Chondrocyte (in vitro differentiated cells): ENCODE results near the gene ELOB. TPM values are rescaled to one million over a fixed set of nuclear protein-coding genes. Genes with fewer than 3 reads are reported as not detected.

Experiments
- DNase-seq: peaks from one replicate; pipeline ENCODE4 v3.0.0; 2021; ENCODE audit warnings: mixed read lengths, low spot score
- H3K27ac Mint-ChIP-seq: one replicate; pipeline ENCODE4 v1.8.0; 2021; ENCODE audit warnings: mild to moderate bottlenecking, moderate library complexity, mixed read lengths; ENCODE audit not compliant: unreplicated experiment
- H3K27me3 Mint-ChIP-seq: 2 replicates; pipeline ENCODE4 v1.8.0; 2021; ENCODE audit warnings: low read depth, mixed read lengths
- H3K36me3 Mint-ChIP-seq: 2 replicates; pipeline ENCODE4 v1.8.0; 2021; ENCODE audit warnings: low read depth, mixed read lengths
- H3K4me1 Mint-ChIP-seq: 2 replicates; pipeline ENCODE4 v1.8.0; 2021; ENCODE audit warnings: low read depth, mild to moderate bottlenecking, mixed read lengths
- H3K4me3 Mint-ChIP-seq: one replicate; pipeline ENCODE4 v1.8.0; 2021; ENCODE audit warnings: mild to moderate bottlenecking, moderate library complexity, mixed read lengths; ENCODE audit not compliant: unreplicated experiment
- H3K9me3 Mint-ChIP-seq: 2 replicates; pipeline ENCODE4 v1.8.0; 2021; ENCODE audit warnings: low read depth, mixed read lengths
- total RNA-seq: library from RNA; stranded (reverse); gene quantifications from 3 replicates; pipeline ENCODE4 v1.2.1, GENCODE V29; 2021
- TF ChIP-seq, protein P1 (sequence below): fragments of 200-600 bp; sonication (generic); IDR thresholded peaks from 2 replicates; pipeline ENCODE4 v1.5.0; 2021; ENCODE audit warnings: antibody characterized with exemption, mild to moderate bottlenecking, moderate library complexity

Gene ELOB
- total RNA-seq, 1 donor from 2014 or later: 205 TPM

DNA sequence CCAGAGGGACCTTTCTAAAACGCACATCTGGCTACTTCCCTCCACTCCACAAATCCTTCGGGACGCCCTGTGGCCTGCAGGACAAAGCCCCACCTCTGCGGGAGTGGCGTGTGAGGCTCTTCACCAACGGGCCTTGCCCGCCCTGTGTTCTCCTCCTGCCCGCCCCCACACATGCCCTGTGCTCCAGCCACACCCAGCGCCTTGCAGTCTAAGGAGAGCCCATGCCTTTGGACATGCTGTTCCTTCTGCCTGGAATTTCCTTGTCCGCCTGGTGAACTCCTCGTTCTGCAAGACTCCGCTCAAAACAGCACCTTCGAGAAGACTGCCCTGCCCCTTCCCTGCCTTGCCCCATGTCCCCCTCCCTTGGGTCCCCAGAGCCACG, 7.4 kb downstream of the ELOB start:
- TF ChIP-seq, protein P1, sequence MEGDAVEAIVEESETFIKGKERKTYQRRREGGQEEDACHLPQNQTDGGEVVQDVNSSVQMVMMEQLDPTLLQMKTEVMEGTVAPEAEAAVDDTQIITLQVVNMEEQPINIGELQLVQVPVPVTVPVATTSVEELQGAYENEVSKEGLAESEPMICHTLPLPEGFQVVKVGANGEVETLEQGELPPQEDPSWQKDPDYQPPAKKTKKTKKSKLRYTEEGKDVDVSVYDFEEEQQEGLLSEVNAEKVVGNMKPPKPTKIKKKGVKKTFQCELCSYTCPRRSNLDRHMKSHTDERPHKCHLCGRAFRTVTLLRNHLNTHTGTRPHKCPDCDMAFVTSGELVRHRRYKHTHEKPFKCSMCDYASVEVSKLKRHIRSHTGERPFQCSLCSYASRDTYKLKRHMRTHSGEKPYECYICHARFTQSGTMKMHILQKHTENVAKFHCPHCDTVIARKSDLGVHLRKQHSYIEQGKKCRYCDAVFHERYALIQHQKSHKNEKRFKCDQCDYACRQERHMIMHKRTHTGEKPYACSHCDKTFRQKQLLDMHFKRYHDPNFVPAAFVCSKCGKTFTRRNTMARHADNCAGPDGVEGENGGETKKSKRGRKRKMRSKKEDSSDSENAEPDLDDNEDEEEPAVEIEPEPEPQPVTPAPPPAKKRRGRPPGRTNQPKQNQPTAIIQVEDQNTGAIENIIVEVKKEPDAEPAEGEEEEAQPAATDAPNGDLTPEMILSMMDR: no peak
- H3K36me3 Mint-ChIP-seq: peaks cover 46% of the 10 kb centered on the region
- H3K4me1 Mint-ChIP-seq: peaks cover 18% of the 10 kb centered on the region
- peak; percentile 86 for DNase-seq
- H3K27ac Mint-ChIP-seq: peak overlapping the region; percentile 69
- H3K9me3 Mint-ChIP-seq: no peaks in the 10 kb centered on the region
- no peaks in the 10 kb centered on the region for H3K27me3 Mint-ChIP-seq
- H3K4me3 Mint-ChIP-seq: no peak overlapping the region

DNA sequence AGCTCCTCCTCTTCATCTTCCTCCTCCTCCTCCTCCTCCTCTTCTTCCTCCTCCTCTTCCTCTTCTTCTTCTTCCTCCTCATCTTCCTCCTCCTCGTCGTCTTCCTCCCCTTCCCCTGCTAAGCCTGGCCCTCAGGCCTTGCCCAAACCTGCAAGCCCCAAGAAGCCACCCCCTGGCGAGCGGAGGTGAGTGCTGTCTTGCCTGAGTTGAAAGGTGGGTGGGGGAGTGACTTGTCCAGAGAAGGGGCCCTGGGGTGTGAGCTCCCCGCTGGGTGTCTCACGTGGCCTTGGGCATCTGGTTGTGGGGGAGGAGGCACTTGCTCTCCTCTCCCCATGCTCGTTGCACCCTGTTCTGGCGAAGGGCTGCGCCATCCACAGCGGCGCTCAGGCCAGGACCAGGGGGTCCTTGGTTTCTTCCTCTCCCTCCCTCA, 8.0 kb downstream of the ELOB start:
- TF ChIP-seq, protein P1: no peak
- peak; percentile 59 for DNase-seq
- no peak overlapping the region for H3K4me3 Mint-ChIP-seq
- no peaks in the 10 kb centered on the region for H3K27me3 Mint-ChIP-seq
- H3K9me3 Mint-ChIP-seq: no peaks in the 10 kb centered on the region
- H3K4me1 Mint-ChIP-seq: peaks cover 16% of the 10 kb centered on the region
- H3K36me3 Mint-ChIP-seq: peaks cover 50% of the 10 kb centered on the region
- peak overlapping the region; percentile 69 for H3K27ac Mint-ChIP-seq

GRCh38 chr16:2768403-2769089, 8.5 kb downstream of the ELOB start:
- TF ChIP-seq, protein P1: no peak
- Mint-ChIP-seq H3K27me3 (no peaks in the 10 kb centered on the region), H3K27ac (peak overlapping the region; percentile 54), H3K36me3 (peaks cover 56% of the 10 kb centered on the region), H3K4me3 (no peak overlapping the region), H3K9me3 (no peaks in the 10 kb centered on the region), H3K4me1 (peaks cover 16% of the 10 kb centered on the region)
- no peak for DNase-seq

DNA sequence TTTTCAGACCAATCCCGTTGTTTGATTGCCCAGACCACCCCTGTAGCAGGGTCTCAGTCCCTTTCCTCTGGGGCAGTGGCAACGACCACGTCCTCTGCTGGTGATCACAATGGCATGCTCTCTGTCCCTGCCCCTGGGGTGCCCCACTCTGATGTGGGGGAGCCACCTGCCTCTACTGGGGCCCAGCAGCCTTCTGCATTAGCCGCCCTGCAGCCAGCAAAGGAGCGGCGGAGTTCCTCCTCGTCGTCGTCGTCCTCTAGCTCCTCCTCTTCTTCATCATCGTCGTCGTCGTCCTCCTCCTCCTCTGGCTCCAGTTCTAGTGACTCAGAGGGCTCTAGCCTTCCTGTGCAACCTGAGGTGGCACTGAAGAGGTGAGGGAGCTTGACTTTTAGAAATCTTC, 9.2 kb downstream of the ELOB start:
- Mint-ChIP-seq H3K27me3 (no peaks in the 10 kb centered on the region), H3K36me3 (peaks cover 59% of the 10 kb centered on the region), H3K27ac (no peak overlapping the region), H3K9me3 (no peaks in the 10 kb centered on the region), H3K4me3 (no peak overlapping the region), H3K4me1 (peaks cover 16% of the 10 kb centered on the region)
- TF ChIP-seq, protein P1: no peak
- DNase-seq: no peak

DNA sequence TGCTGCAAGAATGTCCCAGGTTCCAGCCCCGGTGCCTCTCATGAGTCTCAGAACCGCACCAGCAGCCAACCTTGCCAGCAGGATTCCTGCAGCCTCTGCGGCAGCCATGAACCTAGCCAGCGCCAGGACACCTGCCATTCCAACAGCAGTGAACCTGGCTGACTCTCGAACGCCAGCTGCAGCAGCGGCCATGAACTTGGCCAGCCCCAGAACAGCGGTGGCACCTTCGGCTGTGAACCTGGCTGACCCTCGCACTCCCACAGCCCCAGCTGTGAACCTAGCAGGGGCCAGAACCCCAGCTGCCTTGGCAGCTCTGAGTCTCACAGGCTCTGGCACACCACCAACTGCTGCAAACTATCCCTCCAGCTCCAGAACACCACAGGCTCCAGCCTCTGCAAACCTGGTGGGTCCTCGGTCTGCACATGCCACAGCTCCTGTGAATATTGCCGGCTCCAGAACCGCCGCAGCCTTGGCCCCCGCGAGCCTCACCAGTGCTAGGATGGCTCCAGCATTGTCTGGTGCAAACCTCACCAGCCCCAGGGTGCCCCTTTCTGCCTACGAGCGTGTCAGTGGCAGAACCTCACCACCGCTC, 9.8 kb downstream of the ELOB start:
- no peak overlapping the region for H3K4me3 Mint-ChIP-seq
- H3K4me1 Mint-ChIP-seq: peaks cover 13% of the 10 kb centered on the region
- DNase-seq: no peak
- no peaks in the 10 kb centered on the region for H3K9me3 Mint-ChIP-seq
- H3K36me3 Mint-ChIP-seq: peaks cover 61% of the 10 kb centered on the region
- H3K27me3 Mint-ChIP-seq: no peaks in the 10 kb centered on the region
- TF ChIP-seq, protein P1: no peak
- no peak overlapping the region for H3K27ac Mint-ChIP-seq
